Measurements from ENCODE around the gene SERF2.
"Not testable (repeated sequence)": the region's sequence is repeated elsewhere in the genome, so short reads cannot be mapped to it uniquely, and the experiment has no call there.

The SERF2 gene

DNA sequence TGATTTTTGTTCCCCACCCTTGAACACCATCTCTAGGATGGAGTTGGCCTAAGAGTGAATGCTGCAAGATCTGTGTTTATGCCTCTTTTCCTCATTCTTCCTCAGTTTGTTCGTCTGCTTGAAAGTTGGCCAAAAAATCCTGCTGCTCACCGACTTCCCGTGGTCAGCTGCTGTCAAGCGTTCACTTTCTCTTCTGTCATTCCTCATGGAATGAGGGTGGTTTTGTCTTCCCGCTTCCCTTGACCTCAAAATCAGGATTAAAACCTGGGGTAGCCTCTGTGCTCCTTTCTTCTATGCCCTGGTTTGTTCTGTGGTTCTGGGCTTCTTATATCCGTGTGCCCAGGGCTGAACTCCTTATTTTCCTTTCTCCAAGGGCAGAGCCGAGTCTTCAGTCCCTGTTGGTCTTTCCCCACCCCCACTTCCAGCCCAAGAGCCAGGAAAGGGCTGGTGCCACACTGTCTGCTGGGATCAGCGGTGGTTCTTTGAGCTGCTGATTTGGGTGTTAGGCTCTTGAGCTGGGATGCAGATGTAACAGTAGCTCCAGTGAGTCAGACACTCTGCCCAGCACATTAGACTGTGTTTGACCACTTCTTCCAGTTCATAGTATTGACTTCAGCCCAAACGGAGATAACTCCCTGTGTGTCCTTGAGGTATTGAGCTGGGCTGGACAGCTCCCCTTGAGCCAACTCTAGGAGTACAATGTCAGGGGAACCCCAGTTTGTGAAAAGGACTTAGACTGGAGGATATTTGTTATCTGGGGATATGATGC lies 2.3 kb downstream of the SERF2 start:
- no peak for DNase-seq

DNA sequence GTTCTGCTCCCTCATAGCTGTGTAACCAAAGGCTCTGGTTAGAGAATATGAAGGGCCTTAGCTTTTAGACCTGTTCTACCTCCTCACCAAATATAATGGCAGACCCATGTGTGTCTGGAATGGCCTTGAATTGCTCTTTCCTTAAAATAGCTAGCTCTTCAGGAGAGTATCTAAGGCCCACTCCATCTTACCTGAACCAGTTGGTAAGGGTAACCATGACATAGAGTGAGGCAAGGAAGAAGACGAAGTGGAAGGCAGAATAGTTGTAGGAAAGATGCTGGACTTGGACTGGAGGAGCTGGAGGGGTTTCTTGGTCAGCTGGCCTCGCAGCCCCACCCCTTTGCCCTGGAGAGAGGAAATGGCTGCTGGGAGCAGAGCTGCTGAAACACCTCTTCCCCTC lies 3.1 kb downstream of the SERF2 start:
- DNase-seq = no peak

DNA sequence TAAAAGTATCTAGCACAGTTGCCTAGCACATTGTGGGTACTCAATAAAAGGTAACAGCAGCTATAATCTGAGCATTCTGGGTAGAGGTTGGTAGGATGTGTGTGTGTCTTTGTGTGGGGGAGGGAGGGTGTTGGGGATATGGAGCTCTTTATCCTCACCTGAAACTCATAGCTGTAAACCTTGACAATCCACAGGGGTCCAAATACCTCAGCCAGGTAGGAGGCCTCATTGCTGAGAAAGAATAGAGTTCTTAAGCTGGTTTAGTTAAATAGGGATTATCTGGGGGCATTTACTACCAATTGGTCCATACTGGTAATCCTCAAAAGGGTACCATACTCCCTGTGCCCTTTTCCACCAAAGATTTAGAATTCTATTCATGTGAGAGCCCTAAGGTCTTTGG lies 3.9 kb downstream of the SERF2 start:
- no peak for DNase-seq

DNA sequence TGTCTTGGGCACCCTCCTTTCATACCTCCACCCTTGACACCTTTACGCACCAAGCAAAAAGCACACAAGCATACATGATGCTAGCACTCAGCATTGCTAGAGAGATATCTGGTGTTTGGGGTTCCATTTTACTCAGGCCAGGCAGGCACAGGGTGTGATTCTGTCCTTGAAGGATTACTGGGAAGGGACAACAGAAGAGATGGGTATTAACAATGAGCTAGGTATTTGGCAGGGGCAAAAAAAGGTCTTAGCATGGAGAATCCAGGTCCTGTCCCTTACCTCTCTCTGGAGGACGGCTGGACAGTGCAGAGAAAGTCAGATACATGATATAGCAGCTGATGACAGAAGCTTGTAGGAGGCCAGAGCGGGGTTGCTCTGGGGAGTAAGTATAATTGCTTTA lies 4.4 kb downstream of the SERF2 start:
- no peak for DNase-seq

DNA sequence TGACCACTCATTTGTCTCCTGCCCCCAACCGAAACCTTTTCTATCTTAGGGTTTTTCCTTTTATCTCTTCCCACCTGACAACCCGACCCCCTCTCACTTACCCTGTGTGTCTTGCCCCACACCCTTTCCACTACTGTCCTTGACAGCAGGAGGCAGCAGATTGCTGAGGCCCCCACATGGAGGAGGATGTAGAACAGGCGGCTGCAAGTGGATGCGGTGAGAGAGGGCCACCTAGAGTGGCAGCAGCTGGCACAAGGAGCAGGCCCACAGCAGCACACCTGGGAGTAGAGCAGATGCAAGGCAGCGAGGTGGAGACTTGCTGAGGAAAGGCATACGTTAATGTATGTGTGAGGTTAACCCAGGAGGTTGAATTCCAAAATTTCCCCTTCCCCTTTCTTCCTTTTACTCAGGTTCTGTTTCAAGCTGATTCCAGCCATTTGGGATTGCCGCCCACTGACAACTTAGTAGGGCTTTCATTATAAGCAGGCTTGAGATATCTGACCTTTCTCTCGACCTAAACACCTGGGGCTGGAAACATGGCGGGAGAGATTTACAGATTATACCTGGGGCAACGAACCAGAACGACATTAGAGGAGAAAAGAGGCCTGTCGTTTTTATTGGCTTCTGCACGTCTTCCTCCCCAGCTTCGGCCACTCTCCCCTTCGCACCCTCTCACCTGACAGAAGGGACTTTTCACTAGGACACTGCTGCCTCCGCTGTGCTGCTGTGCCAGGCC lies 7.3 kb downstream of the SERF2 start:
- DNase-seq = no peak

DNA sequence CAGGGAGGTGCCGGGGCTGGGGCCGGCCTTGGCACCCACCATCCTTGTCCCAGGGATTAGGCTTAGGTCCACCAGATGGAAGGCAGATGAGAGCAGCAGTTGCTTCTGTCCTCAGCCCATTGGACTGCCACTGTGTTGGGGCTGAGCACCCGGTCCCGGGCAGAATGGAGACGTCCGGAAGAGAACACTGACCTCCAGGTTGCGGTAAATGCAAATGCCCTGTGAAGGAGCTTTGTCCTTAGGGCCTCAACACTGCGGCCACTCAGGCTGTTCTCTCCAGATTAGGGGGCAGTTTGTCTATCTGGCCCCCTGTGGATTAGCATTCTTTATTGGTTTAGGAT lies 7.8 kb downstream of the SERF2 start, which contains the start of gene SERINC4:
SERINC4 (minus strand) TSS at position 276 of the 341 bp plus-strand sequence; CDS start at position 42, 234 bp downstream.
- no peak for DNase-seq

DNA sequence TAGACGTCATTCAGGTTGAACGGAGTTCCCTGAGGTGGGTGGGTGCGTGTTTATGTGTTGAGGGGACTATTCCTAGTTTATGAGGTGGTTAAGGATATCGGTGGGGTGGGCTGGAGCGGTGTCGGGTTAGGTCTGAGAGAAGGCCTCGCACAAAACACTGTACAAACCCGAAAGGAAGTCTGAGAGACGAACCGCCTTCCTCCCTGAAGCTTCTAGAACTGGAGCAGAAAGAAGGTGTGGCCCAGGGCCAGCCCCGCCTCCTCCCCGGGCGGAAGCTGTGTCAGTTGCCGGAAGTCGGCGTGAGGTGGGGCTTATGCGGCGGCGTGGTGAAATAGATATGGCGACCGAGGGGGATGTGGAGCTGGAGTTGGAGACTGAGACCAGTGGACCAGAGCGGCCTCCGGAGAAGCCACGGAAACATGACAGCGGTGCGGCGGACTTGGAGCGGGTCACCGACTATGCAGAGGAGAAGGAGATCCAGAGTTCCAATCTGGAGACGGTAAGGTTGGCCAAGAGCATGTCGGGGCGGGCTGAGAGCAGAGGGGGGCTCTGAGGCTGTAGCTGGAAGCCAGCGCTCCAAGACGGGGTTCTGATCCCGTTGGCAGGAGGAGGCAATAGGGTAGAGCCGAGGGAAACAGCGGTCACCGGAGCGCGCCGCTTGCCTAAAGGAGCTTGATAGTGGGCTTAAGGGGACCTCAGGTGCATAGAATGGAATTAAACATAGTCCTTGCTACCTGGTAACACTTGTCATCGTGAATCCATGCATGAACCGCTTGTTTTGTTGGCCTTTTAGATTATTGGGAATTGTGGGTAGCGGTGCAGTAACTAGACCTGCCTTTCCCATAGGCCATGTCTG lies 8.4 kb downstream of the SERF2 start, which contains the start of gene HYPK:
HYPK (plus strand) TSS at position 314 of the 856 bp plus-strand sequence; CDS start at position 338, 24 bp downstream.
- peak; percentile 90 for DNase-seq

DNA sequence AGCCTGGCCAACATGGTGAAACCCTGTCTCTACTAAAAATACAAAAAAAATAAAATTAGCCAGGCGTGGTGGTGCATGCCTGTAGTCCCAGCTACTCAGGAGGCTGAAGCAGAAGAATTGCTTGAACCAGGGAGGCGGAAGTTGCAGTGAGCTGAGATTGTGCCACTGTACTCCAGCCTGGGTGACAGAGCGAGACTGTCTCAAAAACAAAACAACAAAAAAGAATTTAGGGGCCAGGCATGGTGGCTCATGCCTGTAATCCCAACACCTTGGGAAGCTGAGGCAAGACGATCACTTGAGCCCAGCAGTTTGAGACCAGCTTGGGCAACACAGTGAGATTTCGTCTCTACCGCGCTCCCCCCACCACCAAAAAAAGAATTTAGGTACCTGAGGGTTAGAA lies 10.6 kb downstream of the SERF2 start:
- DNase-seq = not testable (repeated sequence)

DNA sequence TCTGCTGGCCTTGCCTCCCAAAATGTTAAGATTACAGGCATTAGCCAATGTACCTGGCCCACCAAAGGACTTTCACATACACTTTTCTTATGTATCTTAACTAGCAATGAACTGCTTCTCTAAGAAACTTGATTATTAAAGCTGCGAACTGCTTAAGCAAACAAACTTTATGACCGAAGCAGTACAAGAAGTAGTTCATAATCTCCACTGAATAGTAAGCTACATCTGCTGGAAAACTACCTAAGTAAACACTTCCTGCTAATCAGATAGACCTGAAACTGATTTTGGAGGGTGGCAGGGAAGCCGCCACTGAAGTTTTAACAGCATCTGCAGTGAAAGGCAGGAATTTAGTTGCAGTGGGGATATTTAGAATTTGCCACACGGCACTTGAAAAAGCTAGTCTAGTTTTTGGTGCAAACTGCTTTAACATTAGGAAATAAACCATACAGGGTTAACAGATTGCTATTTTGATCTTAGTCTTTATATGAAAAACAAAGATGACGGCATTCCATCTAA lies 16.4 kb downstream of the SERF2 start:
- no peak for DNase-seq

DNA sequence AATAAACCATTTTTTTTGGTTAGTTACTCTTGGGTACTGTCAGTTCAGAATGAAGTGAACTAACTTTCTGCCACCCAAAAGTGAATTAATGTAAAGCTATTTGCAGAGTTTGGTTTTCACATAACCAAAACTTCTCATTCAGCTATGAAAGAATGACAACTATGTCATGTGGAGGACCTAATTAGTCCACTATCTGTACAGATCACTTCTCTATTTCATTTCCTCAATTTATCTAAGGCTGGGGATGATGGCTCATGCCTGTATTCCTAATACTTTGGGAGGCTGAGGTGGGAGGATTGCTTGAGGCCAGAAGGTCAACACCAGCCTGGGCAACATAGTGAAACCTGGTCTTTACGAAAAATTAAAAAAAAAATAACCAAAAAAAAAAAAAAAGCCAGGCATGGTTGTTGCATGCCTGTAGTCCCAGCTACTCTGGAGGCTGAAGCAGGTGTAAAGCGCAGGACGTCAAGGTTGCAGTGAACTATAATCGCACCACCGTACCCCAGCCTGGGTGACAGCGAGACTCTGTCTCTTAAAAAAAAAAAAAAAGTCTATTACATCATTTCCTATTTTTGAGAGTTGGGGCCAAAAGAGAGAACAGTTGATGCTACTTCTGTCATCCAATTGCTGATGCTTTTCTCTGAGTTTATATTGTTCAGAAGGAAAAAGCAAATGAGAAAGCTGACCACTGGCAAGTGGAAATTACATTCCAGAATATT lies 17.0 kb downstream of the SERF2 start:
- DNase-seq = peak; percentile 88

DNA sequence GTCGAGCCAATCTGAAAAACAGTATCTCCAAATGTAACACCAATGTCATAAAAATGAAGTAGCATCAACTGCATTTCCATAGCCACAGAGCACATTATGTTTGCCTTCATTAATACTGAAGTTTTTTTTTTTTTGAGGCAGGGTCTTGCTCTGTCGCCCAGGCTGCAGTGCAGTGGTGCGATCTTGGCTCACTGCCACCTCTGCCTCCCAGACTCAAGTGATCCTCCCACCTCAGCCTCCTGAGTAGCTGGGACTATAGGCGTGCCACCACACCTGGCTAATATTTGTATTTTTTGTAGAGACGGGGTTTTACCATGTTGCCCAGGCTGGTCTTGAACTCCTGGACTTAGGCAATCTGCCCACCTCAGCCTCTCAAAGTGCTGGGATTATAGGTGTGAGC lies 22.9 kb downstream of the SERF2 start:
- DNase-seq = not testable (repeated sequence)

DNA sequence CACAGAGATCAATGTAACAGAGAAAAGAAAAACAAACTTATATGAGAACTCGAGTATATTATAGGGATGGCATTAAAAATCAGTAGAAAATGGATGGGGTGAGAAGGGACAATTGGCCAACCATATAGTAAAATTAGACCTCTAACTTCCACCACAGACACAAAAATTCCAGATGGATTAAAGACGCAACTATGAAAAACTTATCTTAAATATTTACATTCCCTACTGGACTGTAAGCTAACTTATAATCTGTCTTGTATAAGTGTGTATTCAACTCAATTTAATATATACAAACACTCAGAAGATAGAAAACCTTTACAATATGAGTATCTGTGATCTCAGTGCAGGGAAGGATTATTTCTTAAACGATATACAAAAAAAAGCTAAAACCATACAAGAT lies 29.4 kb downstream of the SERF2 start:
- DNase-seq = no peak

DNA sequence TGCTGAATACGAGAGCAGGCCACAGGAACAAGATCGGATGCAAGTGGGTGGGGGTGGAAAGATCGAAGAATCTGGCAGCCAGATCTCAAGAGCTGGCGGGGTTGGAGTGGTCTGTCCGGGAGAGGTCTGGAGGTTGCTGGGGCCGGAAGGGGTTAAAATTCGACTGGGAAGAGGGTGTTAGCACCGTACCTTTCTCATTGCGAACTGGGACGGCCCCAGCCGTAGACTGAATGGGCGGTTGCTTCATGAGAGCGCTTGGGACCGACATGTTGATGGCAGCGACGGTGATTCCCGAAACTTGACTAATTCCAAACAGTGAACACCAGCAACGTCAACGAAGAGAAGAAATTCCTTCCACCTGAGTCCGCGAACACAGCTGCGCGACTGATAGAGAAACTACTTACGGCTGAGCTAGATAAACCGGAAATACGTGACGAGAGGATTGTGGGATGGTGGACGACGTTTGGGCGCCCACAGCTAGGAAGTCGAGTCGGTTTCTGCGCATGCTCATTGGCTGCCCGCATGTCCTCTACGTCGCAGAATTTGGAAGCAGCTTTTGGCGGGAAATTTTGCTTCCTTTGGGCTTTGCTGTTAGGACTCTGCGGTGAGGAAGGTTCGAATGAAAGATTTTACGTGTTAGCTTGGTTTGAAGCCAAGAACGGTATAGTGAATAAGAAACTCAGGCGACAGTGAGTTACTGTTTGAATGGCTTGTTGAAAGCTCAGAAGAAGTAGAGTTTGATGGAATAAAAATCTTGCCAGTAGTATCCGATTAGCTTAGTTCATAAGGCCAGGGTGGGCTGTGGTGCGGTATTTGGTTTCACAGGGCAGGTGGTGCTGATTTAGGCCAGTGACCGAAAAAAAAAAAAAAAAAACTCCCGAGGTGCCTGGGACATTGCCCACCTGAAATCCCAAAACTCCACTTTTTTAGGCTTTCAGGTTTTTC lies 32.5 kb downstream of the SERF2 start, which contains the start of gene MFAP1:
MFAP1 (minus strand) TSS at position 389 of the 945 bp plus-strand sequence; CDS start at position 268, 121 bp downstream.
- peak; percentile 98 for DNase-seq

DNA sequence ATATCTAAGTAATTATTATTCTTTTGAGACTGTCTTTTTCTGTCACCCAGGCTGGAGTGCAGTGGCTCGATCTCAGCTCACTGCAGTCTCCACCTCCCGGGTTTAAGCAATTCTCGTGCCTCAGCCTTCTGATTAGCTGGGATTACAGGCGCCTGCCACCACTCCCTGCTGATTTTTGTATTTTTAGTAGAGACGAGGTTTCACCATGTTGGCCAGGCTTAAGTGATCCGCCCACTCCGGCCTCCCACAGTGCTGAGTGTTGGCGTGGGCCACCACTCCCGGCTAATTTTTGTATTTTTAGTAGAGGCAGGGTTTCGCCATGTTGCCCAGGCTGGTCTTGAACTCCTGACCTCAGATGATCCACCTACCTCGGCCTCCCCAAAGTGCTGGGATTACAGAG lies 33.2 kb downstream of the SERF2 start:
- not testable (repeated sequence) for DNase-seq

DNA sequence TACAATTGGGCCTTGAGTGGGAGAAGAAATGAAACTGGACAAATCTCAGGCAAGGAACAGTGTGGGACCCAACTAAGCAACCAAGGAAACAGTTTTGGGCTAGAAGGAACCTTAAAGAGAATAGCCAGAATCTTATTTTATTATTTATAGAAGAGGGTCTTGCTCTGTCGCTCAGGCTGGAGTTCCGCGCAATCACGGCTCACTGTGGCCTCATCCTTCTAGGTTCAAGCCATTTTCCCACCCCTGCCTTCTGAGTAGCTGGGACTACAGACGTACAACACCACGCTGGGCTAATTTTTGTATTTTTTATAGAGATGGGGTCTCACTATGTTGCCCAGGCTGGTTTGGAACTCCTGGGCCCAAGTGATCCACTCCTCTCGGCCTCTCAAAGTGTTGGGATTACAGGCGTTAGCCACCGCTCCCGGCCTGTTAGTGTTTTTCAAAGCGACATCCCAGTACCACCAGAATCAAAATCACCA lies 33.9 kb downstream of the SERF2 start:
- DNase-seq = no peak

DNA sequence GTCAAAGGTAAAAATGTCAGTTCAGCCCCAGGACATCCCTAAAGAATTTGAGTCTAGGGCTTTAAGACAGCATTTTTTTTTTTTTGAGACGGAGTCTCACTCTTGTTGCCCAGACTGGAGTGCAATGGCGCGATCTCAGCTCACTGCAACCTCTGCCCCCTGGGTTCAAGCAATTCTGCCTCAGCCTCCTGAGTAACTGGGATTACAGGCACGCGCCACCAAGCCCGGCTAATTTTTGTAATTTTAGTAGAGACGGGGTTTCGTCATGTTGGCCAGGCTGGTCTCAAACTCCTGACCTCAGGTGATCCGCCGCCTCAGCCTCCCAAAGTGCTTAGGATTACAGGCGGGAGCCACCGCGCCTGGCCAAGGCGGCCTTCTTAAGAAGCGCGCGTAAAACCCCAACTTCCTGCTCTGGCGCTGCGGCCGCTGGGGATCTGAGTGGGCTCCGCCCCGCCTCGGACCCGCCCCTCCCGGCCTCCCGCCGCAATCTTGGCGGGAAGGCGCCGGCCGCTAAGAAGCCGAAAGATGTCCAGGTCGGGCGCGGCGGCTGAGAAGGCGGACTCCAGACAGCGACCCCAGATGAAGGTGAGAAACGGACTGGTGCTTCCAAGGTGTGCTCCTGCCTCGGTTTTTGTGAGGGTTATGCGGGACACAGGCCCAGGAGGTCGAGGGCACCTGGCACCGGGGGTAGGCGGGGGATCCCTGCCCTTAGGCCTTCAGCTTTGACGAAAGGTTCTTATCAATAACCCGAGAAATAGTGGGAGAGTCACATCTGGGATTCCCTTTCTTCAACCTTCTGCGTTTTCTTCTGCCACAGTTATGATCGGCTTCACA lies 34.6 kb downstream of the SERF2 start, which contains the start of gene WDR76:
WDR76 (plus strand) TSS at position 495 of the 834 bp plus-strand sequence; CDS start at position 526, 31 bp downstream.
- DNase-seq = peak; percentile 85

DNA sequence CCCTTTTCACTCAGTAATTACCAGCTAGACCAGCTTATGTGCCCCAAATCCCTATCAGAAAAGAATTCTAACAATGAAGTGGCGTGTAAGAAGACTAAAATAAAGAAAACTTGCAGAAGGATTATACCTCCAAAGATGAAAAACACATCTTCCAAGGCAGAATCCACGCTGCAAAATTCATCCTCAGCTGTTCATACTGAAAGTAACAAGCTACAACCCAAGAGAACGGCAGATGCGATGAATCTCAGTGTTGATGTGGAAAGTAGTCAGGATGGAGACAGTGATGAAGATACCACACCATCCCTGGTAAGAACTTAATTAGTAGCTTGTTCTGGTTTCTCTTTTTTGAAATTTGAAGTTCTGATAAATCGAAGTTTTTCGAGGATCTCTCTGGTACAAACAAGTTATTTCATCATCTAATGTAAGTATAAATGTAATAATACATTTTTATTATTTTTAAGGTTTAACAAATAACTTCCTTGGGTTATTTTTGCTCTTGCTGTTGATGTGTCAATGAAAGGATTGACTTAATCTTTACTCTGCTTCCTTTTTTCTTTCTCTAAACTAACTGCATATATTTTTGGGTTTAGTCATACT lies 36.0 kb downstream of the SERF2 start:
- no peak for DNase-seq

DNA sequence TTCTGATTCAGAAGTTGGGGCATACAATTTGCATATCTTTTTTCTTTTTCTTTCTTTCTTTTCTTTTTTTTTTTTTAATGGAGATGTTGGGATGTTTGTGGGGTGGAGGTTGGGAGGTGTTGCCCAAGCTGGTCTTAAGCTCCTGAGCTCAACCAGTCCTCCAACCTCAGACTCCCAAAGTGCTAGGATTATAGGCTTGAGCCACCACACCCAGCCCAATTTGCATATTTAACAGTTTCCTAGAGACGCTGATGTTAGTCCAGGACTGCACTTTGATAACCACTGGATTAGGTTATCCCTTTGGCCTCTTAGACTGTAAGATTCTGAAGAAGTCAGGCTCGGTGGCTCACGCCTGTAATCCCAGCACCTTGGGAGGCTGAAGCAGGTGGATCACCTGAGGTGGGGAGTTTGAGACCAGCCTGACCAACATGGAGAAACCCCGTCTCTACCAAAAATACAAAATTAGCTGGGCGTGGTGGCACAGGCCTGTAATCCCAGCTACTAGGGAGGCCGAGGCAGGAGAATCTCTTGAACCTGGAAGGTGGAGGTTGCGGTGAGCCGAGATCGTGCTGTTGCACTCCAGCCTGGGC lies 37.9 kb downstream of the SERF2 start:
- not testable (repeated sequence) for DNase-seq

Data from inflammatory macrophage treated with lipopolysaccharide for 4 hours (primary cell).